H1 (cell line): ENCODE data around the gene KRTAP12-3.

Source experiments
- CTCF ChIP-seq, 3 experiments: IDR thresholded peaks; 1 replicate in 2 of 3; 2 replicates in 1 of 3; pipeline versions ENCODE4 v1.5.1 to v1.6.1; 2011; ENCODE audit warnings: low read length in 3 of 3, mild to moderate bottlenecking in 3 of 3, inconsistent platforms in 2 of 3, low read depth in 1 of 3, moderate library complexity in 1 of 3; ENCODE audit not compliant: insufficient read depth in 1 of 3; ENCODE audit errors: control extremely low read depth in 1 of 3
- EZH2 ChIP-seq: fragments of 200-600 bp; sonication (generic); IDR thresholded peaks from 2 replicates; pipeline ENCODE4 v1.7.1; 2012; ENCODE audit warnings: low read depth, mild to moderate bottlenecking, moderate library complexity, low read length, inconsistent platforms; ENCODE audit not compliant: severe bottlenecking
- GTF2F1 ChIP-seq: IDR thresholded peaks from 2 replicates; pipeline ENCODE4 v1.6.1; 2012; ENCODE audit warnings: low read depth, low read length, improper control_type of control experiment, borderline replicate concordance
- JUND ChIP-seq: IDR thresholded peaks from 2 replicates; pipeline ENCODE4 v1.6.1; 2011; ENCODE audit warnings: mild to moderate bottlenecking, improper control_type of control experiment, low read length
- POLR2A ChIP-seq, 2 experiments: IDR thresholded peaks; 1 replicate in 1 of 2; 2 replicates in 1 of 2; pipeline ENCODE4 v1.6.1; 2011; ENCODE audit warnings: low read depth in 2 of 2, low read length in 2 of 2, mild to moderate bottlenecking in 2 of 2; ENCODE audit errors: control extremely low read depth in 1 of 2
- RBBP5 ChIP-seq: IDR thresholded peaks from 2 replicates; pipeline ENCODE4 v1.7.1; 2012; ENCODE audit warnings: low read depth, mild to moderate bottlenecking, inconsistent platforms, low read length, moderate library complexity, borderline replicate concordance
- SIN3A ChIP-seq, 2 experiments: IDR thresholded peaks in 1 of 2; conservative IDR thresholded peaks in 1 of 2; 2 replicates each; pipeline ENCODE4 v1.6.1; 2011 to 2012; ENCODE audit warnings: low read length in 2 of 2, improper control_type of control experiment in 1 of 2, low read depth in 1 of 2, mild to moderate bottlenecking in 1 of 2
- SUZ12 ChIP-seq: fragments of 200-600 bp; sonication (generic); IDR thresholded peaks from 2 replicates; pipeline ENCODE4 v1.6.1; 2012; ENCODE audit warnings: mild to moderate bottlenecking, inconsistent platforms, low read length, moderate library complexity, mixed read lengths

GRCh38 chr21:44694776-44695175 is 37.0 kb downstream of the KRTAP12-3 start:
- TF ChIP-seq EZH2, result no peak
- no peak for TF ChIP-seq RBBP5
- no peak for TF ChIP-seq CTCF (IDR thresholded peaks at IDR 0.05; ENCODE audit: control extremely low read depth in 1 of 3, insufficient read depth in 1 of 3, low read depth in 1 of 3, low read length in 3 of 3)
- TF ChIP-seq JUND, result no peak
- TF ChIP-seq SIN3A (conservative IDR thresholded peaks at IDR 0.05 in 1 of 2, IDR thresholded peaks at IDR 0.05 in 1 of 2; ENCODE audit: low read depth in 1 of 2, low read length in 2 of 2), result no peak
- no peak for TF ChIP-seq GTF2F1
- TF ChIP-seq SUZ12, result no peak
- no peak for TF ChIP-seq POLR2A (IDR thresholded peaks at IDR 0.05; ENCODE audit: control extremely low read depth in 1 of 2, low read depth in 2 of 2, low read length in 2 of 2)
